ENCODE data around the gene NMNAT3.

GRCh38 chr3:139689708-139690228 is 12.0 kb upstream of the NMNAT3 start:
- TF ChIP-seq RAD21 (IDR thresholded peaks at IDR 0.05) (no peak), CTCF (IDR thresholded peaks at IDR 0.05; ENCODE audit: low read depth, low read length, missing input control) (no peak), HNF4G (IDR thresholded peaks at IDR 0.05) (no peak), TAF1 (conservative IDR thresholded peaks at IDR 0.05) (no peak), MAX (IDR thresholded peaks at IDR 0.05) (no peak), SP1 (IDR thresholded peaks at IDR 0.05) (no peak)
